ENCODE data around the gene DCPS. TPM values are rescaled to one million over a fixed set of nuclear protein-coding genes. Genes with fewer than 3 reads are reported as not detected.
"Not testable (repeated sequence)": the region's sequence is repeated elsewhere in the genome, so short reads cannot be mapped to it uniquely, and the experiment has no call there.

Gene DCPS
- total RNA-seq, 2 donors from 2014 or later, result 3.0 to 17.9 TPM

DNA sequence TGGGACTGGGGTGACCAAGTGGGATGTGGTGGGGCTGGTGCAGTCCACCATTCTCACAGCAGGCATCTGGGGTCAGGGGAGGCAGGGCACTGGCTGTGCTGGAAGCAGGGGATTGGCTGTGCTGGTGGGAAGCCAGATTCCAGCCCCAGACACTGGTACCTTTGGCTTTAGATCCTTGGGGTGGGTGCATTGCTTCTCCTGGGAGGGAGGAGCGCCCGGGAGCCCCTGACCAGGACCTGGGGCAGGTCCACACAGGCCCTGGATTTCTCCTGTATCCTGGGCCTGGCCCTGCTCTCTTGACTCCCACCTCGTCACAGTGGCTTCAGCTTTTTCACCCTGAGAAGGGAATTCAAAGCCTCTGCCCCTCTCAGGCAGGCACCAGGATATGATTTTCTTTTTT, 90.2 kb downstream of the DCPS start:
- intact Hi-C loops (cut with DNase I), result no loop called here
- no peaks in the 10 kb centered on the region for H3K4me1 ChIP-seq
- no peaks in the 10 kb centered on the region for H3K9me3 ChIP-seq
- ATAC-seq, result no peak
- H3K36me3 ChIP-seq (replicated peaks in 1 of 2; ENCODE audit: insufficient read depth in 1 of 2, low read depth in 2 of 2), result no peaks in the 10 kb centered on the region
- H3K27ac ChIP-seq, result no peak overlapping the region
- no peak for DNase-seq
- no peaks in the 10 kb centered on the region for H3K27me3 ChIP-seq
- TF ChIP-seq, protein P1, sequence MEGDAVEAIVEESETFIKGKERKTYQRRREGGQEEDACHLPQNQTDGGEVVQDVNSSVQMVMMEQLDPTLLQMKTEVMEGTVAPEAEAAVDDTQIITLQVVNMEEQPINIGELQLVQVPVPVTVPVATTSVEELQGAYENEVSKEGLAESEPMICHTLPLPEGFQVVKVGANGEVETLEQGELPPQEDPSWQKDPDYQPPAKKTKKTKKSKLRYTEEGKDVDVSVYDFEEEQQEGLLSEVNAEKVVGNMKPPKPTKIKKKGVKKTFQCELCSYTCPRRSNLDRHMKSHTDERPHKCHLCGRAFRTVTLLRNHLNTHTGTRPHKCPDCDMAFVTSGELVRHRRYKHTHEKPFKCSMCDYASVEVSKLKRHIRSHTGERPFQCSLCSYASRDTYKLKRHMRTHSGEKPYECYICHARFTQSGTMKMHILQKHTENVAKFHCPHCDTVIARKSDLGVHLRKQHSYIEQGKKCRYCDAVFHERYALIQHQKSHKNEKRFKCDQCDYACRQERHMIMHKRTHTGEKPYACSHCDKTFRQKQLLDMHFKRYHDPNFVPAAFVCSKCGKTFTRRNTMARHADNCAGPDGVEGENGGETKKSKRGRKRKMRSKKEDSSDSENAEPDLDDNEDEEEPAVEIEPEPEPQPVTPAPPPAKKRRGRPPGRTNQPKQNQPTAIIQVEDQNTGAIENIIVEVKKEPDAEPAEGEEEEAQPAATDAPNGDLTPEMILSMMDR (IDR thresholded peaks at IDR 0.05), result no peak
- no peak for TF ChIP-seq POLR2A (IDR thresholded peaks at IDR 0.05)
- H3K4me3 ChIP-seq, result no peak overlapping the region
- WGBS, 2 donors, result 86 to 98% methylated on average over 3 of the region's 3 CpGs

DNA sequence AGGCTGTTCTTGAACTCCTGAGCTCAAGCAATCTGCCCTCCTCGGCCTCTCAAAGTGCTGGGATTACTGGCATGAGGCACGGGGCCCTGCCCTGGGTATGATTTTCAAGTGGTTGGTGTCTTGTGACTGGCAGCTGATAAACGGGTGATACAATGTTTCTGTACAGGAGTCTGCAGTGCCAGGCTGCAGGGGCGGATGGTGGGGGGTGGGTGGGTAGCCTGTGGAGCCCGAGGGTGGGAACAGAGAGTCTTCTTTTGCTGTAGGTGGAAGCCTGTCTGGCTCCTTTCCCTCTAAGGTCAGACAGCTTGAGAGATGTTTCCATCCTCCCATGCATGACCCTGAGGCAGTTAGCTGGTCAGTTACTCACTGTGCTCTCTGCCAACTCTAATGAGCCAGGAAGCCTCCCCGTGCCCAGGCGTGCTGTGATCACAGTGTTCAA, 90.8 kb downstream of the DCPS start:
- H3K4me3 ChIP-seq; ATAC-seq; H3K27ac ChIP-seq; H3K27me3 ChIP-seq; H3K4me1 ChIP-seq; H3K36me3 ChIP-seq (replicated peaks in 1 of 2; ENCODE audit: insufficient read depth in 1 of 2, low read depth in 2 of 2); H3K9me3 ChIP-seq; DNase-seq; intact Hi-C loops (cut with DNase I): not testable (repeated sequence)
- WGBS, 2 donors, result 69 to 85% methylated on average over 3 to 7 of the region's 7 CpGs

Small RNA genes lying within 50 kb of the gene (small RNA-seq; reads per million reads assigned to genes)
- not detected for gene AP001318.3

Other genes starting within 250 kb of the DCPS start
- 1 to 10 TPM; 5.6 to 7.3 TPM for gene CDON, start 241.2 kb upstream of the DCPS start, total RNA-seq
- 10 to 100 TPM; 25.4 to 41.2 TPM for gene RPUSD4, start 92.4 kb upstream of the DCPS start, total RNA-seq
- 10 to 100 TPM in 1 of 2 donors, 1 to 10 TPM in 1; 6.7 to 36.9 TPM for gene FAM118B, start 92.3 kb upstream of the DCPS start, total RNA-seq
- gene SRPRA, start 35.2 kb upstream of the DCPS start, total RNA-seq, result 100 to 1,000 TPM; 120 to 191 TPM
- gene FOXRED1, start 34.9 kb upstream of the DCPS start, total RNA-seq, result 10 to 100 TPM in 1 of 2 donors, 1 to 10 TPM in 1; 9.3 to 19.1 TPM
- 10 to 100 TPM in 1 of 2 donors, 1 to 10 TPM in 1; 8.3 to 13.5 TPM for gene TIRAP, start 21.0 kb upstream of the DCPS start, total RNA-seq
- gene ST3GAL4, start 51.6 kb downstream of the DCPS start, total RNA-seq, result 10 to 100 TPM in 1 of 2 donors, 1 to 10 TPM in 1; 7.5 to 14.8 TPM

Data from body of pancreas (tissue), 4 donors.